HepG2 (cell line): ENCODE data around the gene MRPL51. TPM values are rescaled to one million over a fixed set of nuclear protein-coding genes. Genes with fewer than 3 reads are reported as not detected.
A peak's percentile ranks its signal among the peaks of the same experiment; 100 is the strongest.

Source experiments
- ADNP ChIP-seq: sonication (generic); formaldehyde crosslinking; IDR thresholded peaks from 2 replicates; pipeline ENCODE4 v1.4.0; 2020; ENCODE audit warnings: missing genetic modification reagents
- ELF1 ChIP-seq: sonication (generic); formaldehyde crosslinking; IDR thresholded peaks from 2 replicates; pipeline ENCODE4 v1.4.0; 2020; ENCODE audit warnings: missing genetic modification reagents
- KDM2A ChIP-seq: sonication (generic); formaldehyde crosslinking; IDR thresholded peaks from 2 replicates; pipeline ENCODE4 v1.4.0; 2020; ENCODE audit warnings: low read depth, missing genetic modification reagents, borderline replicate concordance
- LCORL ChIP-seq, 2 experiments: fragments of 450-650 bp in 1 of 2; sonication (generic) in 1 of 2; formaldehyde crosslinking in 1 of 2; IDR thresholded peaks; 2 replicates each; pipeline versions ENCODE4 v1.5.0 to v1.6.1; 2017 to 2020; ENCODE audit warnings: antibody characterized with exemption in 1 of 2, missing genetic modification reagents in 1 of 2
- MAF1 ChIP-seq: sonication (generic); formaldehyde crosslinking; IDR thresholded peaks from 2 replicates; pipeline ENCODE4 v1.5.0; 2020; ENCODE audit warnings: missing genetic modification reagents, borderline replicate concordance
- MBD4 ChIP-seq: IDR thresholded peaks from 2 replicates; pipeline ENCODE4 v1.6.1; 2012; ENCODE audit warnings: low read length, inconsistent platforms, borderline replicate concordance
- MTA1 ChIP-seq: sonication (generic); formaldehyde crosslinking; IDR thresholded peaks from 2 replicates; pipeline ENCODE4 v1.4.0; 2020; ENCODE audit warnings: missing genetic modification reagents, mild to moderate bottlenecking, borderline replicate concordance
- NFYB ChIP-seq: sonication (generic); formaldehyde crosslinking; IDR thresholded peaks from 2 replicates; pipeline ENCODE4 v1.4.0; 2020; ENCODE audit warnings: missing genetic modification reagents
- PHB2 ChIP-seq: fragments of 450-650 bp; IDR thresholded peaks from 2 replicates; pipeline ENCODE4 v1.6.1; 2018; ENCODE audit not compliant: partially characterized antibody
- POGZ ChIP-seq: sonication (generic); formaldehyde crosslinking; IDR thresholded peaks from 2 replicates; pipeline ENCODE4 v1.4.0; 2020; ENCODE audit warnings: mild to moderate bottlenecking, missing genetic modification reagents
- RAD21 ChIP-seq: fragments of 450-650 bp; formaldehyde crosslinking; IDR thresholded peaks from 2 replicates; pipeline ENCODE4 v1.5.0; 2020; ENCODE audit warnings: mild to moderate bottlenecking
- REPIN1 ChIP-seq: sonication (generic); formaldehyde crosslinking; IDR thresholded peaks from 2 replicates; pipeline ENCODE4 v1.8.0; 2022; ENCODE audit warnings: missing genetic modification reagents, low read depth, mild to moderate bottlenecking, borderline replicate concordance
- SCMH1 ChIP-seq: sonication (generic); formaldehyde crosslinking; IDR thresholded peaks from 2 replicates; pipeline ENCODE4 v1.9.0; 2021; ENCODE audit warnings: missing genetic modification reagents, mild to moderate bottlenecking, borderline replicate concordance
- SNAPC2 ChIP-seq: sonication (generic); formaldehyde crosslinking; IDR thresholded peaks from 2 replicates; pipeline ENCODE4 v1.8.1; 2022; ENCODE audit warnings: mild to moderate bottlenecking, missing genetic modification reagents
- SOX13 ChIP-seq, 3 experiments: fragments of 450-650 bp in 1 of 3; sonication (generic) in 1 of 3; formaldehyde crosslinking in 1 of 3; IDR thresholded peaks in 2 of 3; conservative IDR thresholded peaks in 1 of 3; 2 replicates each; pipeline versions ENCODE4 v1.5.0 to v1.6.1; 2016 to 2020; ENCODE audit warnings: antibody characterized with exemption in 1 of 3, mild to moderate bottlenecking in 1 of 3, missing compliant biosample characterization in 1 of 3, missing genetic modification reagents in 1 of 3, moderate library complexity in 1 of 3
- TEAD3 ChIP-seq: optimal IDR thresholded peaks from 2 replicates; pipeline ENCODE3; 2016; ENCODE audit warnings: borderline replicate concordance
- ZKSCAN5 ChIP-seq: sonication (generic); formaldehyde crosslinking; IDR thresholded peaks from 2 replicates; pipeline ENCODE4 v1.5.1; 2020; ENCODE audit warnings: mild to moderate bottlenecking, missing genetic modification reagents
- ZNF510 ChIP-seq: sonication (generic); formaldehyde crosslinking; IDR thresholded peaks from 2 replicates; pipeline ENCODE4 v1.4.0; 2020; ENCODE audit warnings: low read depth, mild to moderate bottlenecking, missing genetic modification reagents
- polyA plus RNA-seq, 8 experiments: library from polyadenylated mRNA; depleted of rRNA in 3 of 8; stranded (reverse) in 7 of 8; unstranded in 1 of 8; fragments of >200 nt; fragmentation: Illumina TruSeq in 4 of 8; extraction: Trizol in 4 of 8; gene quantifications; 2 replicates each; pipeline versions ENCODE4 v1.2.1 to v1.2.3, GENCODE V29; 2011 to 2016; ENCODE audit warnings: low read depth in 4 of 8, missing spikeins in 1 of 8, mixed read lengths in 1 of 8; ENCODE audit not compliant: insufficient read depth in 1 of 8
- total RNA-seq, 5 experiments: library from RNA; depleted of rRNA; stranded (reverse); fragments of >200 nt; fragmentation: Illumina TruSeq; extraction: Trizol; gene quantifications; 2 replicates each; pipeline ENCODE4 v1.2.3, GENCODE V29; 2016; ENCODE audit warnings: low read depth in 1 of 5
- TF ChIP-seq, protein P1 (sequence below): sonication (generic); formaldehyde crosslinking; IDR thresholded peaks from 2 replicates; pipeline ENCODE4 v1.8.0; 2022; ENCODE audit warnings: missing genetic modification reagents, mild to moderate bottlenecking, moderate library complexity, borderline replicate concordance
- TF ChIP-seq, protein P2 (sequence below): IDR thresholded peaks from 2 replicates; pipeline ENCODE4 v1.6.1; 2016; ENCODE audit warnings: mild to moderate bottlenecking
- TF ChIP-seq, protein P3 (sequence below): IDR thresholded peaks from 2 replicates; pipeline ENCODE4 v1.6.1; 2016; ENCODE audit warnings: missing compliant biosample characterization, missing genetic modification reagents, borderline replicate concordance
- TF ChIP-seq, protein P4 (sequence below): sonication (generic); formaldehyde crosslinking; IDR thresholded peaks from 2 replicates; pipeline ENCODE4 v1.5.1; 2020; ENCODE audit warnings: missing genetic modification reagents, mild to moderate bottlenecking, borderline replicate concordance

MRPL51 gene
- total and polyA plus RNA-seq, 2 of the 13 experiments (the other 11 are each of a cell fraction or from before 2014, with no cell fraction given), result 64.8 to 278 TPM

DNA sequence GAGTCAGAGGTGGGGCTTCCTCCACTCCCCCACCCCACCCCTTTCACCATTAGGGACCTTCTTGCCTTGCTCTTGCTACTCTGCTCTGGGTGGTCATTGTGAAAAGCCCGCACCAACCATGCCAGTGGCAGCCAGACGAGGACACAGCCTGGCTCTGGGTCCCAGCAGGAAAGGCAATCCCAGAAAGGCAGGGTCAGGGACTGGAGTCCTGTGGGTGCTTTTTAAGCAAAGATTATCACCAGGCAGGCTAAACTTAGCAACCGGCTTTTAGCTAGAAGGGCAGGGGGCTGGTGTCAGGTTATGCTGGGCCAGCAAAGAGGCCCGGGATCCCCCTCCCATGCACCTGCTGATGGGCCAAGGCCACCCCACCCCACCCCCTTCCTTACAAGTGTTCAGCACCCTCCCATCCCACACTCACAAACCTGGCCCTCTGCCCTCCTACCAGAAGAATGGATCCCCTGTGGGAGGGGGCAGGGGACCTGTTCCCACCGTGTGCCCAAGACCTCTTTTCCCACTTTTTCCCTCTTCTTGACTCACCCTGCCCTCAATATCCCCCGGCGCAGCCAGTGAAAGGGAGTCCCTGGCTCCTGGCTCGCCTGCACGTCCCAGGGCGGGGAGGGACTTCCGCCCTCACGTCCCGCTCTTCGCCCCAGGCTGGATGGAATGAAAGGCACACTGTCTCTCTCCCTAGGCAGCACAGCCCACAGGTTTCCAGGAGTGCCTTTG, 40.0 kb upstream of the MRPL51 start (continued):
- TF ChIP-seq, protein P1, sequence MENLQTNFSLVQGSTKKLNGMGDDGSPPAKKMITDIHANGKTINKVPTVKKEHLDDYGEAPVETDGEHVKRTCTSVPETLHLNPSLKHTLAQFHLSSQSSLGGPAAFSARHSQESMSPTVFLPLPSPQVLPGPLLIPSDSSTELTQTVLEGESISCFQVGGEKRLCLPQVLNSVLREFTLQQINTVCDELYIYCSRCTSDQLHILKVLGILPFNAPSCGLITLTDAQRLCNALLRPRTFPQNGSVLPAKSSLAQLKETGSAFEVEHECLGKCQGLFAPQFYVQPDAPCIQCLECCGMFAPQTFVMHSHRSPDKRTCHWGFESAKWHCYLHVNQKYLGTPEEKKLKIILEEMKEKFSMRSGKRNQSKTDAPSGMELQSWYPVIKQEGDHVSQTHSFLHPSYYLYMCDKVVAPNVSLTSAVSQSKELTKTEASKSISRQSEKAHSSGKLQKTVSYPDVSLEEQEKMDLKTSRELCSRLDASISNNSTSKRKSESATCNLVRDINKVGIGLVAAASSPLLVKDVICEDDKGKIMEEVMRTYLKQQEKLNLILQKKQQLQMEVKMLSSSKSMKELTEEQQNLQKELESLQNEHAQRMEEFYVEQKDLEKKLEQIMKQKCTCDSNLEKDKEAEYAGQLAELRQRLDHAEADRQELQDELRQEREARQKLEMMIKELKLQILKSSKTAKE (CRISPR knock-in tag), result no peak
- TF ChIP-seq ZNF510 (CRISPR knock-in tag) (no peak; the same call in 1 of the 2 replicates), POGZ (CRISPR knock-in tag) (peak; percentile 14), PHB2 (no peak), ELF1 (CRISPR knock-in tag) (peak; percentile 78), MTA1 (0 out of 2 replicates have a peak, but pooled peaks have one; percentile 23), MAF1 (CRISPR knock-in tag) (no peak), SNAPC2 (CRISPR knock-in tag) (0 out of 2 replicates have a peak, but pooled peaks have one; percentile 14), RAD21 (CRISPR knock-in tag) (no peak; the same call in 1 of the 2 replicates), MBD4 (0 out of 2 replicates have a peak, but pooled peaks have one; percentile 8), LCORL (IDR thresholded peaks at IDR 0.05) (no peak), LCORL (CRISPR knock-in tag; IDR thresholded peaks at IDR 0.05) (0 out of 2 replicates have a peak, but pooled peaks have one; percentile 3), REPIN1 (0 out of 2 replicates have a peak, but pooled peaks have one; percentile 3), SOX13 (IDR thresholded peaks at IDR 0.05) (no peak; the same call in 1 of the 2 replicates), SOX13 (CRISPR knock-in tag; conservative IDR thresholded peaks at IDR 0.05 in 1 of 2, IDR thresholded peaks at IDR 0.05 in 1 of 2) (0 out of 4 replicates have a peak, but pooled peaks of 1 of the 2 experiments have one; percentile 5), ADNP (CRISPR knock-in tag) (no peak), KDM2A (0 out of 2 replicates have a peak, but pooled peaks have one; percentile 4), SCMH1 (CRISPR knock-in tag) (no peak), NFYB (peak; percentile 42; the same call in 1 of the 2 replicates), ZKSCAN5 (CRISPR knock-in tag) (no peak), TEAD3 (CRISPR knock-in tag) (peak; percentile 51)
- TF ChIP-seq, protein P2, sequence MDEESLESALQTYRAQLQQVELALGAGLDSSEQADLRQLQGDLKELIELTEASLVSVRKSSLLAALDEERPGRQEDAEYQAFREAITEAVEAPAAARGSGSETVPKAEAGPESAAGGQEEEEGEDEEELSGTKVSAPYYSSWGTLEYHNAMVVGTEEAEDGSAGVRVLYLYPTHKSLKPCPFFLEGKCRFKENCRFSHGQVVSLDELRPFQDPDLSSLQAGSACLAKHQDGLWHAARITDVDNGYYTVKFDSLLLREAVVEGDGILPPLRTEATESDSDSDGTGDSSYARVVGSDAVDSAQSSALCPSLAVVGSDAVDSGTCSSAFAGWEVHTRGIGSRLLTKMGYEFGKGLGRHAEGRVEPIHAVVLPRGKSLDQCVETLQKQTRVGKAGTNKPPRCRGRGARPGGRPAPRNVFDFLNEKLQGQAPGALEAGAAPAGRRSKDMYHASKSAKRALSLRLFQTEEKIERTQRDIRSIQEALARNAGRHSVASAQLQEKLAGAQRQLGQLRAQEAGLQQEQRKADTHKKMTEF, result no peak
- TF ChIP-seq, protein P3, sequence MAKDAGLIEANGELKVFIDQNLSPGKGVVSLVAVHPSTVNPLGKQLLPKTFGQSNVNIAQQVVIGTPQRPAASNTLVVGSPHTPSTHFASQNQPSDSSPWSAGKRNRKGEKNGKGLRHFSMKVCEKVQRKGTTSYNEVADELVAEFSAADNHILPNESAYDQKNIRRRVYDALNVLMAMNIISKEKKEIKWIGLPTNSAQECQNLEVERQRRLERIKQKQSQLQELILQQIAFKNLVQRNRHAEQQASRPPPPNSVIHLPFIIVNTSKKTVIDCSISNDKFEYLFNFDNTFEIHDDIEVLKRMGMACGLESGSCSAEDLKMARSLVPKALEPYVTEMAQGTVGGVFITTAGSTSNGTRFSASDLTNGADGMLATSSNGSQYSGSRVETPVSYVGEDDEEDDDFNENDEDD (CRISPR knock-in tag), result peak; percentile 62; the same call in 1 of the 2 replicates
- TF ChIP-seq, protein P4, sequence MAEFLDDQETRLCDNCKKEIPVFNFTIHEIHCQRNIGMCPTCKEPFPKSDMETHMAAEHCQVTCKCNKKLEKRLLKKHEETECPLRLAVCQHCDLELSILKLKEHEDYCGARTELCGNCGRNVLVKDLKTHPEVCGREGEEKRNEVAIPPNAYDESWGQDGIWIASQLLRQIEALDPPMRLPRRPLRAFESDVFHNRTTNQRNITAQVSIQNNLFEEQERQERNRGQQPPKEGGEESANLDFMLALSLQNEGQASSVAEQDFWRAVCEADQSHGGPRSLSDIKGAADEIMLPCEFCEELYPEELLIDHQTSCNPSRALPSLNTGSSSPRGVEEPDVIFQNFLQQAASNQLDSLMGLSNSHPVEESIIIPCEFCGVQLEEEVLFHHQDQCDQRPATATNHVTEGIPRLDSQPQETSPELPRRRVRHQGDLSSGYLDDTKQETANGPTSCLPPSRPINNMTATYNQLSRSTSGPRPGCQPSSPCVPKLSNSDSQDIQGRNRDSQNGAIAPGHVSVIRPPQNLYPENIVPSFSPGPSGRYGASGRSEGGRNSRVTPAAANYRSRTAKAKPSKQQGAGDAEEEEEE, result 0 out of 2 replicates have a peak, but pooled peaks have one; percentile 6
